Stimulated activated naive CD4-positive, alpha-beta T cell treated with Interleukin-2 at 50 U/mL for 16 hours (primary cell): ENCODE data around the gene DENND4C.
"Not testable (repeated sequence)": the region's sequence is repeated elsewhere in the genome, so short reads cannot be mapped to it uniquely, and the experiment has no call there.

ENCODE experiments used
- DNase-seq: peaks from one replicate; lab custom pipeline; 2025; lab: John Stamatoyannopoulos, UW

DENND4C gene

GRCh38 chr9:19372567-19372966, 142.1 kb downstream of the DENND4C start:
- DNase-seq = no peak

- no peak for DNase-seq
Observed at GRCh38 chr9:19373527-19373926, 143.0 kb downstream of the DENND4C start.

GRCh38 chr9:19375538-19375937, 145.0 kb downstream of the DENND4C start:
- DNase-seq = no peak

GRCh38 chr9:19376931-19377330, 146.4 kb downstream of the DENND4C start:
- no peak for DNase-seq

GRCh38 chr9:19378164-19378563, 147.7 kb downstream of the DENND4C start:
- no peak for DNase-seq

- no peak for DNase-seq
Observed at GRCh38 chr9:19378647-19379046, 148.2 kb downstream of the DENND4C start.

- no peak for DNase-seq
Observed at GRCh38 chr9:19379283-19379682, 148.8 kb downstream of the DENND4C start.

- peak; percentile 39 for DNase-seq
Observed at GRCh38 chr9:19379697-19380046, 149.2 kb downstream of the DENND4C start.

GRCh38 chr9:19380826-19381075, 150.3 kb downstream of the DENND4C start:
- no peak for DNase-seq

GRCh38 chr9:19381656-19382055, 151.2 kb downstream of the DENND4C start:
- no peak for DNase-seq

GRCh38 chr9:19385212-19385611, 154.7 kb downstream of the DENND4C start:
- not testable (repeated sequence) for DNase-seq

- no peak for DNase-seq
Observed at GRCh38 chr9:19385786-19386501, 155.5 kb downstream of the DENND4C start.

- no peak for DNase-seq
Observed at GRCh38 chr9:19386502-19387044, 156.1 kb downstream of the DENND4C start.

GRCh38 chr9:19387317-19387716, 156.8 kb downstream of the DENND4C start:
- DNase-seq = no peak

- not testable (repeated sequence) for DNase-seq
Observed at GRCh38 chr9:19389539-19389938, 159.0 kb downstream of the DENND4C start.

- DNase-seq = no peak
Observed at GRCh38 chr9:19397845-19398244, 167.4 kb downstream of the DENND4C start.

- not testable (repeated sequence) for DNase-seq
Observed at GRCh38 chr9:19403231-19403630, 172.7 kb downstream of the DENND4C start.

- no peak for DNase-seq
Observed at GRCh38 chr9:19404283-19405075, 174.0 kb downstream of the DENND4C start.

GRCh38 chr9:19405771-19406170, 175.3 kb downstream of the DENND4C start:
- DNase-seq = no peak

GRCh38 chr9:19408316-19408692, 177.8 kb downstream of the DENND4C start:
- DNase-seq = no peak

GRCh38 chr9:19408693-19409400, 178.4 kb downstream of the DENND4C start, which contains the start of gene ACER2:
Gene ACER2, plus strand, starts transcription at chr9:19409009. Its CDS starts 76 bp downstream, at chr9:19409085.
- peak; percentile 92 for DNase-seq

GRCh38 chr9:19409401-19410194, 179.1 kb downstream of the DENND4C start:
- DNase-seq = no peak
